Common myeloid progenitor, CD34-positive (primary cell): Measurements from ENCODE around the gene CACNA1D.

Source experiments
- CTCF ChIA-PET: fragments of 350-600 bp; sonication (Branson Sonifier 250); formaldehyde crosslinking; loops from one replicate; lab custom pipeline; 2021; ENCODE audit warnings: antibody characterized with exemption; lab: Charles Lee
- POLR2A ChIA-PET: fragments of 350-600 bp; sonication (Branson Sonifier 250); formaldehyde crosslinking; loops from one replicate; lab custom pipeline; 2021; ENCODE audit warnings: antibody characterized with exemption; lab: Charles Lee
- DNase-seq, 3 donors: peaks; one replicate each; pipeline versions ENCODE4 v3.0.0 to v3.0.0-alpha.2; 2013
- H3K27ac ChIP-seq, 2 experiments: 1 replicate in 1 of 2; 2 replicates in 1 of 2; pipeline ENCODE4 v1.7.0; 2013; ENCODE audit warnings: inconsistent platforms in 2 of 2, low read length in 2 of 2, mild to moderate bottlenecking in 2 of 2, low read depth in 1 of 2, moderate library complexity in 1 of 2; ENCODE audit not compliant: severe bottlenecking in 2 of 2, insufficient read depth in 1 of 2, poor library complexity in 1 of 2
- H3K27me3 ChIP-seq, 5 experiments: replicated peaks in 2 of 5; 1 replicate in 3 of 5; 2 replicates in 2 of 5; pipeline versions ENCODE4 v1.6.1 to v1.7.0; 2013; ENCODE audit warnings: low read length in 4 of 5, mild to moderate bottlenecking in 2 of 5, moderate library complexity in 2 of 5, inconsistent platforms in 1 of 5; ENCODE audit not compliant: insufficient read depth in 5 of 5, control insufficient read depth in 4 of 5
- H3K36me3 ChIP-seq, 4 experiments: 1 replicate in 2 of 4; 2 replicates in 2 of 4; pipeline versions ENCODE4 v1.6.1 to v1.7.0; 2013; ENCODE audit warnings: low read length in 3 of 4, control low read depth in 1 of 4, mild to moderate bottlenecking in 1 of 4; ENCODE audit not compliant: control insufficient read depth in 4 of 4, insufficient read depth in 4 of 4
- H3K4me1 ChIP-seq, 4 experiments: 1 replicate in 3 of 4; 2 replicates in 1 of 4; pipeline versions ENCODE4 v1.6.1 to v1.7.1; 2013; ENCODE audit warnings: low read length in 3 of 4, mild to moderate bottlenecking in 3 of 4, control low read depth in 1 of 4, inconsistent platforms in 1 of 4, moderate library complexity in 1 of 4; ENCODE audit not compliant: control insufficient read depth in 4 of 4, insufficient read depth in 4 of 4; ENCODE audit errors: control extremely low read depth in 1 of 4
- H3K4me3 ChIP-seq, 7 experiments: 1 replicate in 4 of 7; 2 replicates in 3 of 7; pipeline versions ENCODE4 v1.5.1 to v1.7.0; 2013; ENCODE audit warnings: mild to moderate bottlenecking in 7 of 7, low read length in 6 of 7, moderate library complexity in 6 of 7, inconsistent platforms in 2 of 7, low read depth in 2 of 7, control low read depth in 1 of 7; ENCODE audit not compliant: insufficient read depth in 4 of 7, control insufficient read depth in 1 of 7; ENCODE audit errors: extremely low read depth in 1 of 7
- H3K9me3 ChIP-seq, 5 experiments: 1 replicate in 4 of 5; 2 replicates in 1 of 5; pipeline versions ENCODE4 v1.6.1 to v1.7.1; 2013; ENCODE audit warnings: low read length in 4 of 5, mild to moderate bottlenecking in 2 of 5, inconsistent platforms in 1 of 5, low read depth in 1 of 5, moderate library complexity in 1 of 5; ENCODE audit not compliant: control insufficient read depth in 4 of 5, insufficient read depth in 2 of 5; ENCODE audit errors: control extremely low read depth in 1 of 5
- WGBS: methylation state at CpG from one replicate; pipeline ENCODE4 v1.1.5; 2013; ENCODE audit not compliant: insufficient coverage; 5-methylcytosine and 5-hydroxymethylcytosine counted together

The CACNA1D gene

DNA sequence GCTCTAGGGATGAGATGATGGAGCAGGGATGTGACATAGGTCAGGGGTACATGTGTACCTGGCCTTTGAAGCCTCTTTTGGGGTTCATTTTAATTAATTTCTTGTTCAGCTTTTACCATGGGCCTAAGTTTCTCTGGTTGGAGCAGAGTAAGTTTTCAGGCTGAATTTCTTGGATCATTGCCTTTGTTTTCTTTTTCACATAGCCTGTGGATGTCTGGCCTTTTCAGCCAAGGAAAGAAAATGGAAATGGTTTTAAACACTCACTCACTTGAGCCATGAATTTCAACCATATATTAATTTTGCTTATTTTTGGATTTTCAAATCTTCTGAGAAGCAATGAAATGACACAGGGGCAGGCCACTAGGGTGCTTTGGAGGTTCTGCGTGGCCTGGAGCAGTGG, 30.2 kb downstream of the CACNA1D start:
- Histone ChIP-seq H3K9me3 (no peaks in the 10 kb centered on the region), H3K27me3 (peaks cover 0 to 6% (median 0%) of the 10 kb centered on the region in 5 experiments), H3K4me3 (no peak overlapping the region), H3K36me3 (no peaks in the 10 kb centered on the region), H3K4me1 (no peaks in the 10 kb centered on the region), H3K27ac (no peak overlapping the region)
- CTCF ChIA-PET: no interaction called here
- no peak for DNase-seq
- no CpG with 5 or more reads among the region's 1 CpG for WGBS
- POLR2A ChIA-PET: no interaction called here

DNA sequence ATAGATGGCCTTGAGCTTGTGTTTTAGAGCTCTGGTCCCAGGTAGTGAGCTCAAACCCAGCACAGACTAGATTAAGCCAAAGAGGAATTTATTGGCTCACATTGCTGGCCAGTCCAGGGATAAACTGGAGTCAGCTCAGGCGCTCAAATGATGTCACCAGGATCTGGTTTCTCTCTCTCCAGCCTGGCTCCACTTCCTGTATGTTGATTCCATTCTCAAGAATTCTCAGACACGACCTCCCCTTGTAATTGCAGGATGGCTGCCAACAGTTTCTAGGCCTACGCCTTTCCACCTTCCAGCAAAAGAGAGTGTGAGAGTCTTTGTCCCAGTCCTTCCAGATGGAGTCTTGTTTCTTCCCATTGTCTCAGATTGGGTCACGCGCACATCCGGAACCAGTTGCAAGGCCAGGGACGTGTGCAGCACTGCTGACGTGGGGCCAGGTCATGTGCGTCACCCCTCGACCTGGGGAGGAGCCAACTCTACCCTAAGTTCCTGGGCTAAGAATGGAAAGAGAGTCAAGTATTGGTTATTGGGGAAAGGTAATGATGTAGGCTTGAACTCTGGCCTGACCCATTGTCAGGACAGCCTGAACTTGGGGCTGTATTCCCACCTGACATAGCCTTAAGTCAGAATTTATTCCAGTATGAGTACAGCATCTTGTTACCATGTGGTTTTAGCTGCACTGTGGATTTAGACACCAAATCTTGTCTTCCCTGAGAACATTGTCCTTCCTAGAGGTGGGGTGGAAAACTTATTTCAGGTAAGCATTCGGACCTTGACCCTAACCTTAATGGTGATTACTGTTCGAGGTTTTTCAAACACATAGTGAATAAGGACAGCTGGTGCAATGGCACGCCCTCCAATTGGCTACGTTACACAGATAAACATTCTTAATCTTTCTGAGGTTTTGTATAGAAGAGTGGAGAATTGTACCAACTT, 31.6 kb downstream of the CACNA1D start:
- no peak overlapping the region for H3K4me3 ChIP-seq
- H3K36me3 ChIP-seq: no peaks in the 10 kb centered on the region
- ChIA-PET CTCF (no interaction called here), POLR2A (no interaction called here)
- H3K27ac ChIP-seq: no peak overlapping the region
- 92% methylated on average over 9 of the region's 14 CpGs for WGBS
- H3K9me3 ChIP-seq: no peaks in the 10 kb centered on the region
- peaks cover 0 to 6% (median 0%) of the 10 kb centered on the region in 5 experiments for H3K27me3 ChIP-seq
- no peak for DNase-seq
- no peaks in the 10 kb centered on the region for H3K4me1 ChIP-seq

DNA sequence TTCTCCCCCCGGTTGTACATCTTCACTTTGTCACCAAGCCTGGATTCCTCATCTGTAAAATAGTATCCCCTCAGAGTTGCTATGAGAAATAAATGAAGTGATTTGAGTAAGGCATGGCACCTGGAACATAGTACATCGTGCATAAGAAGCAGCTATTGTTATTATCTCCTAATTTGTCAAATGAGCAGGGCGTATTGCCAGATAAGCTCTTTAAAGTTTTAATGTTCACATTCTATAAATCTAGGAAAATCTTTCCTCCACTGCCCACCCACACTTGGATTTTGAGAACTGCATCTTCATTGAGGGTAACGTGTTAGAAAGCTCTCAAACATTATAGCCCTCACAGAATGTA, 32.3 kb downstream of the CACNA1D start:
- CTCF ChIA-PET: no interaction called here
- no peak overlapping the region for H3K4me3 ChIP-seq
- POLR2A ChIA-PET: no interaction called here

DNA sequence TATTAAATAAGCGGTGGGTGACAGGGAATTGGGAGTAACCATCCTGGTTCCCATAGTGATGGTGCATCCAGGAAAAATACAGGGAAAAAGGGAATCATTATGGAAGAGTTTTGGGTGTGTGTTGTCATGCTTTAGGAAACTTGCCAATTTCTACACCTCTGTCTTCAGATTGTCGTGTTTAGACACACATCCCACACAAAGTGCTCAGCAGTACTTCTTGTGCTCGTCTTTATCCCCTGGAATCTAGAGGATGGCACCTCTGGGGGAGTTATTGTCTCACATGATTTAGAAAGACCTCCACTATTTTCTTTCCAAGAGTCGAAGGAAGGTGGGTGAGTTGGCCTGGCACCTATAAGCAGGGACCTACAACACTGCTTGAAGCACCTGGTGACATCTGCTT, 35.8 kb downstream of the CACNA1D start:
- Histone ChIP-seq H3K4me3 (no peak overlapping the region), H3K4me1 (no peaks in the 10 kb centered on the region), H3K27ac (no peak overlapping the region), H3K27me3 (peaks cover 0 to 6% (median 0%) of the 10 kb centered on the region in 5 experiments), H3K36me3 (no peaks in the 10 kb centered on the region), H3K9me3 (no peaks in the 10 kb centered on the region)
- CTCF ChIA-PET: interaction anchor here (0.6 kb wide), 1 partner anchor 498 kb away, joined by 3 read pairs; no protein-coding TSS in a partner anchor
- no peak for DNase-seq
- WGBS: 100% methylated on average over 1 of the region's 4 CpGs
- POLR2A ChIA-PET: no interaction called here

More for the DNA sequence above, 32.3 kb downstream of the CACNA1D start:
- H3K27ac ChIP-seq: no peak overlapping the region
- no peaks in the 10 kb centered on the region for H3K9me3 ChIP-seq
- H3K27me3 ChIP-seq: peaks cover 0 to 6% (median 0%) of the 10 kb centered on the region in 5 experiments
- 100% methylated on average over 1 of the region's 4 CpGs for WGBS
- no peaks in the 10 kb centered on the region for H3K4me1 ChIP-seq
- no peaks in the 10 kb centered on the region for H3K36me3 ChIP-seq
- no peak for DNase-seq

DNA sequence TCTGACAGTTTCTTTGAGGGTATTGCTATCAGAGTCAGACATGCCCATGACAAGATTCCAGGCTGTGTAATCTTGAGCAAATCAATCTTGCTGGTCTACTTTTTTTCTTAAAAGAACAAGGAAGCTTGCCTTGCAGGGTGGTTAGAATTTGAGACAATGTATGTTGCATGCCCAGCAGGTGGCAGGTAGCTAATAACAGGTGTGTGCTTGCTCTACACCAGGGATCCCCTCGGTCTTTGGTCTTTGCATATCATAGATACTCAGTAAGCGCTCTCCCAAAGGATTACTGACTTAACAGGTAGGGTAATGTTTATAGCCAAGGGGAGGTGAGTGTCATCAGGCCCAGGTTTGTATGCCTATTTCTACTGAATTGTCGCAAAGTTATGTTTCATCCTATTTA, 37.3 kb downstream of the CACNA1D start:
- Histone ChIP-seq H3K36me3 (no peaks in the 10 kb centered on the region), H3K27ac (no peak overlapping the region), H3K4me1 (no peaks in the 10 kb centered on the region), H3K4me3 (no peak overlapping the region), H3K27me3 (peaks cover 0 to 6% (median 0%) of the 10 kb centered on the region in 5 experiments), H3K9me3 (no peaks in the 10 kb centered on the region)
- 94% methylated on average over 2 of the region's 3 CpGs for WGBS
- CTCF ChIA-PET: no interaction called here
- POLR2A ChIA-PET: no interaction called here
- DNase-seq: no peak

DNA sequence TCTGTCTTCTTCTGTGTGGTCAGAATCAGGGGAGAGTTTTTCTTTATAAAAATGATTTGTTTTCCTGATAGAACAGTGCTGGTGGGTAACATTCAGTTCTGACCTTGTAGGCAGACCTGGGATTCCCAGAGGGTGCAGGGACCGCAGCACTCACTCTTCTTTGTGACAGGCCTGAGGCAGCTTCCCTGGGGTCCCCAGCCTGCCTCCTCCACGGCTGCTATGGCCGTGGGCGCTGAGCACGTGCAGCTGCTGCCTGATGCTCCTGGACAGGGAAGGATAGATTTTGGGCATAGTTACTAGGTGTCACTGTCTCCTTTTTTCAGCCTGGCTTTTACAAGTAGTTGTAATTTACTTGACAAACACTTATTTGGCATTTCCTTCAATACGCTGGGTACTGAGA, 39.1 kb downstream of the CACNA1D start:
- Histone ChIP-seq H3K9me3 (no peaks in the 10 kb centered on the region), H3K27me3 (peaks cover 0 to 4% (median 0%) of the 10 kb centered on the region in 5 experiments), H3K36me3 (no peaks in the 10 kb centered on the region), H3K4me1 (no peaks in the 10 kb centered on the region), H3K27ac (no peak overlapping the region), H3K4me3 (no peak overlapping the region)
- CTCF ChIA-PET: interaction anchor here (1.1 kb wide), 1 partner anchor 234 kb away, joined by 3 read pairs; no protein-coding TSS in a partner anchor
- POLR2A ChIA-PET: no interaction called here
- no peak for DNase-seq
- 98% methylated on average over 5 of the region's 6 CpGs for WGBS

DNA sequence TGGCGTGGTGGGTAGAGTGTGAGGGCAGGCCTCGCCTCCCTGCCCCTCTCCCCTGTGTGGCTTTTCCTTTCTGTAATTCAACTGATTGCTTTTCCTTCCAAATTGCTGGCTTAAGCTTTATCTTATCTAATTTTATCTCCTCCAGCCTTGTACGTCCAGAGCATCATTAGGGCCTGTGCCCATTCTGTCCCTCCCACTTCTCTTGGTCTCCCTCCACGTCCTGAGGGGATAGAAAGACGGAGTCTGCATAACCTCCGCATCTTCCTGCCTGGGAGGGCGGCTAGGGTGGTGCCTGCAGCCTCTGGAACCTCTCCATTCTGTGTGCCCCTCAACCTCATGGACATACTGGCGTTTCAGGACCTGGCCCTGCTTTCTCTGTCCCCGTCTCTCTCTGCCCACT, 39.8 kb downstream of the CACNA1D start:
- WGBS: 94% methylated on average over 9 of the region's 9 CpGs
- DNase-seq: no peak
- Histone ChIP-seq H3K27ac (no peak overlapping the region), H3K4me1 (no peaks in the 10 kb centered on the region), H3K36me3 (no peaks in the 10 kb centered on the region), H3K9me3 (no peaks in the 10 kb centered on the region), H3K27me3 (peaks cover 0 to 4% (median 0%) of the 10 kb centered on the region in 5 experiments), H3K4me3 (no peak overlapping the region)
- POLR2A ChIA-PET: no interaction called here
- CTCF ChIA-PET: interaction anchor here (1.1 kb wide), 1 partner anchor 235 kb away, joined by 3 read pairs; no protein-coding TSS in a partner anchor
